ENCODE results near the gene CPEB2.

Gene CPEB2

DNA sequence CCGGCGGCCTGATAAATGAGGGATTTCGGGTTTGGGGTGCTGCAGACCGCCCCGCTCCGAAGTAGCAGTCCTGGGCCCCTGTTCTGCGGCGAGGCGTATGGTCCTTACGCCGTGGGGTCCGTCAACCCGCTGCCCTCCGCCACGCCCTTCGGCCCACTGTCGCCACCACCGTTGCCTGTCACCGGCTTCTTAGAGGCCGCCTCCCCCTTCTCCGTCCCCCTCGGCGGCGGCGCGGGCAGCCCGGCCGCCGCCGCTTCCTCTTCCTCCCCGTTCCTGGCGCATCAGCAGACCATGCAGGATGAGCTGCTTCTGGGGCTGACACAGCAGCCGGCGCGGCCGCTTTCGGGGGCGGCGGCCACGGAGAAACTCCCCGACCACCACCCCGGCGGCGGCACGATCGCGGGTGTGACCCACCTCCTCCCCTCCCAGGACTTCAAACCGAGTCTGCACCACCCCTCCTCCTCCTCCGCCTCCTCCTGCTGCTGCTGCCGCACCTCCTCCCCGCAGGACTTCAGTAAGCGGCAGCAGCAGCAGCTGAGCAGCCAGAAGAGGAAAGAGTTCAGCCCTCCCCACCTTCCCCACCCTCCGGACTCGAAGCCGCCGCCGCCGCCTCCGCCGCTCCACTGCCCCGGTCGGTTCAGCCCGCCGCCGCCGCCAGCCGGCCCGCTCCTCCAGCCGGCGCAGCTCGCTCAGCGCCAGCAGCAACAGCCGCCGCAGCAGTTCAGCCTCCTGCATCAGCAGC is 549 bp downstream of the CPEB2 start:
- Histone ChIP-seq H3K27me3 (ENCODE audit: control insufficient read depth, low read length) (no peaks in the 10 kb centered on the region), H3K4me3 (ENCODE audit: low read length) (peak overlapping the region; percentile 90), H3K36me3 (ENCODE audit: control insufficient read depth, low read length) (peaks cover 4% of the 10 kb centered on the region), H3F3A (ENCODE audit: control insufficient read depth, insufficient read depth) (peaks cover 7% of the 10 kb centered on the region), H3K4me1 (ENCODE audit: control insufficient read depth, low read length) (peaks cover 29% of the 10 kb centered on the region), H3K79me2 (ENCODE audit: control insufficient read depth, low read length) (peaks cover 34% of the 10 kb centered on the region), H3K9me3 (ENCODE audit: control insufficient read depth, insufficient read depth, low read length) (no peaks in the 10 kb centered on the region), H3K9me2 (replicated peaks; ENCODE audit: control insufficient read depth, low read length) (no peaks in the 10 kb centered on the region), H3K4me2 (ENCODE audit: low read length) (peak overlapping the region; percentile 68), H4K20me1 (ENCODE audit: control insufficient read depth, insufficient read depth, low read depth, low read length) (no peaks in the 10 kb centered on the region), H3K27ac (ENCODE audit: low read depth, low read length) (peak overlapping the region; percentile 91)
- TF ChIP-seq EZH2phosphoT487 (IDR thresholded peaks at IDR 0.05; ENCODE audit: borderline replicate concordance, low read length), result no peak
- TF ChIP-seq, protein P1, sequence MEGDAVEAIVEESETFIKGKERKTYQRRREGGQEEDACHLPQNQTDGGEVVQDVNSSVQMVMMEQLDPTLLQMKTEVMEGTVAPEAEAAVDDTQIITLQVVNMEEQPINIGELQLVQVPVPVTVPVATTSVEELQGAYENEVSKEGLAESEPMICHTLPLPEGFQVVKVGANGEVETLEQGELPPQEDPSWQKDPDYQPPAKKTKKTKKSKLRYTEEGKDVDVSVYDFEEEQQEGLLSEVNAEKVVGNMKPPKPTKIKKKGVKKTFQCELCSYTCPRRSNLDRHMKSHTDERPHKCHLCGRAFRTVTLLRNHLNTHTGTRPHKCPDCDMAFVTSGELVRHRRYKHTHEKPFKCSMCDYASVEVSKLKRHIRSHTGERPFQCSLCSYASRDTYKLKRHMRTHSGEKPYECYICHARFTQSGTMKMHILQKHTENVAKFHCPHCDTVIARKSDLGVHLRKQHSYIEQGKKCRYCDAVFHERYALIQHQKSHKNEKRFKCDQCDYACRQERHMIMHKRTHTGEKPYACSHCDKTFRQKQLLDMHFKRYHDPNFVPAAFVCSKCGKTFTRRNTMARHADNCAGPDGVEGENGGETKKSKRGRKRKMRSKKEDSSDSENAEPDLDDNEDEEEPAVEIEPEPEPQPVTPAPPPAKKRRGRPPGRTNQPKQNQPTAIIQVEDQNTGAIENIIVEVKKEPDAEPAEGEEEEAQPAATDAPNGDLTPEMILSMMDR (IDR thresholded peaks at IDR 0.05; ENCODE audit: low read depth, low read length, poor library complexity, severe bottlenecking), result no peak

GRCh38 chr4:15003401-15003890 is 1.2 kb downstream of the CPEB2 start:
- Histone ChIP-seq H3K27me3 (ENCODE audit: control insufficient read depth, low read length) (no peaks in the 10 kb centered on the region), H3K9me2 (replicated peaks; ENCODE audit: control insufficient read depth, low read length) (no peaks in the 10 kb centered on the region), H4K20me1 (ENCODE audit: control insufficient read depth, insufficient read depth, low read depth, low read length) (no peaks in the 10 kb centered on the region), H3K27ac (ENCODE audit: low read depth, low read length) (peak overlapping the region; percentile 91), H3K4me2 (ENCODE audit: low read length) (peak overlapping the region; percentile 68), H3K4me3 (ENCODE audit: low read length) (peak overlapping the region; percentile 90), H3K36me3 (ENCODE audit: control insufficient read depth, low read length) (peaks cover 4% of the 10 kb centered on the region), H3K9me3 (ENCODE audit: control insufficient read depth, insufficient read depth, low read length) (no peaks in the 10 kb centered on the region), H3K4me1 (ENCODE audit: control insufficient read depth, low read length) (peaks cover 29% of the 10 kb centered on the region), H3K79me2 (ENCODE audit: control insufficient read depth, low read length) (peaks cover 34% of the 10 kb centered on the region), H3F3A (ENCODE audit: control insufficient read depth, insufficient read depth) (peaks cover 7% of the 10 kb centered on the region)
- TF ChIP-seq, protein P1 (IDR thresholded peaks at IDR 0.05; ENCODE audit: low read depth, low read length, poor library complexity, severe bottlenecking), result no peak
- TF ChIP-seq EZH2phosphoT487 (IDR thresholded peaks at IDR 0.05; ENCODE audit: borderline replicate concordance, low read length), result no peak

DNA sequence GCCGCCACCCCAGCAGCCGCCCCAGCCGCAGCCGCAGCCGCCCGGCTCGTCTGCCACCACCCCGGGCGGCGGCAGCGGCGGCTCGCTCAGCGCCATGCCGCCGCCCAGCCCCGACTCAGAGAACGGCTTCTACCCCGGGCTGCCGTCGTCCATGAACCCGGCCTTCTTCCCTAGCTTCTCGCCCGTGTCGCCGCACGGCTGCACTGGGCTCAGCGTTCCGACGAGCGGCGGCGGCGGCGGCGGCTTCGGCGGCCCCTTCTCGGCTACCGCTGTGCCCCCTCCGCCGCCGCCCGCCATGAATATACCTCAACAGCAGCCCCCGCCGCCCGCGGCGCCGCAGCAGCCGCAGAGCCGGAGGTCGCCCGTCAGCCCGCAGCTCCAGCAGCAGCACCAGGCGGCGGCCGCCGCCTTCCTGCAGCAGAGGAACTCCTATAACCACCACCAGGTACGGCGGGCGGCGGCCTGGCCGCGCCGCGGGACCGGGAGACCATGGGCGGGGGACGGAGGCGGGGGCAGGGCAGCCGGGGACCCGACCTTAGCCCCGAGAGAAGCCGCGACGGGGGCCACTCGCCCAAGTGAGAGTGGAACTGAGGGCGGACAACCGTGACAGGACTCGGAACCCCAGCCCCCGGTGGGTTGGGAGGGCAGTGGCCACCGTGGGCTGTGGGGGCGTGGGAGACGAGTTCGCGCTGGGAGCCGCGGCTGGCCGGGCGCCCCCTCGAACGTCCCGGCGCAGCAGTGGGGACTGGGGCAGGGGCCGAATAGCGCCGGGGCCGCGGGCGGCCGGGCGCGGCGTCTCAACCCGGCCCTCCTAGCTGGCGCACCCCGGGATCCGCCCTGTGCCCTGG is 1.8 kb downstream of the CPEB2 start:
- peak overlapping the region; percentile 61 for H3K27ac ChIP-seq (ENCODE audit: low read depth, low read length)
- peaks cover 8% of the 10 kb centered on the region for H3K36me3 ChIP-seq (ENCODE audit: control insufficient read depth, low read length)
- TF ChIP-seq, protein P1 (IDR thresholded peaks at IDR 0.05; ENCODE audit: low read depth, low read length, poor library complexity, severe bottlenecking), result no peak
- no peak for TF ChIP-seq EZH2phosphoT487 (IDR thresholded peaks at IDR 0.05; ENCODE audit: borderline replicate concordance, low read length)
- no peaks in the 10 kb centered on the region for H3K9me2 ChIP-seq (replicated peaks; ENCODE audit: control insufficient read depth, low read length)
- no peaks in the 10 kb centered on the region for H4K20me1 ChIP-seq (ENCODE audit: control insufficient read depth, insufficient read depth, low read depth, low read length)
- peaks cover 34% of the 10 kb centered on the region for H3K79me2 ChIP-seq (ENCODE audit: control insufficient read depth, low read length)
- H3K4me1 ChIP-seq (ENCODE audit: control insufficient read depth, low read length), result peaks cover 29% of the 10 kb centered on the region
- no peaks in the 10 kb centered on the region for H3K9me3 ChIP-seq (ENCODE audit: control insufficient read depth, insufficient read depth, low read length)
- H3F3A ChIP-seq (ENCODE audit: control insufficient read depth, insufficient read depth), result peaks cover 7% of the 10 kb centered on the region
- no peaks in the 10 kb centered on the region for H3K27me3 ChIP-seq (ENCODE audit: control insufficient read depth, low read length)
- peak overlapping the region; percentile 86 for H3K4me3 ChIP-seq (ENCODE audit: low read length)
- H3K4me2 ChIP-seq (ENCODE audit: low read length), result peak overlapping the region; percentile 75
